NB4 (cell line): ENCODE results near the gene CIART.
A peak's percentile ranks its signal among the peaks of the same experiment; 100 is the strongest.

Experiments
- DNase-seq: peaks from one replicate; pipeline ENCODE4 v3.0.0; 2010; ENCODE audit warnings: low read depth
- H3K4me3 ChIP-seq: one replicate; pipeline ENCODE4 v1.5.1; 2011; ENCODE audit warnings: mild to moderate bottlenecking, low read depth, low read length, moderate library complexity
- CTCF ChIP-seq: IDR thresholded peaks from one replicate; pipeline ENCODE4 v1.5.1; 2012; ENCODE audit warnings: low read depth, low read length
- MYC ChIP-seq: IDR thresholded peaks from 2 replicates; pipeline ENCODE4 v1.6.1; 2011; ENCODE audit warnings: low read depth, low read length
- POLR2A ChIP-seq: IDR thresholded peaks from 2 replicates; pipeline ENCODE4 v1.6.1; 2011; ENCODE audit warnings: mild to moderate bottlenecking; ENCODE audit not compliant: insufficient read length; ENCODE audit errors: extremely low read depth
- TF ChIP-seq, protein P1 (sequence below): IDR thresholded peaks from 2 replicates; pipeline ENCODE4 v1.6.1; 2011; ENCODE audit warnings: low read depth, low read length

The CIART gene

GRCh38 chr1:150268340-150268704, 14.0 kb upstream of the CIART start:
- peak overlapping the region; percentile 98 for H3K4me3 ChIP-seq
- no peak for DNase-seq
- TF ChIP-seq, protein P1, sequence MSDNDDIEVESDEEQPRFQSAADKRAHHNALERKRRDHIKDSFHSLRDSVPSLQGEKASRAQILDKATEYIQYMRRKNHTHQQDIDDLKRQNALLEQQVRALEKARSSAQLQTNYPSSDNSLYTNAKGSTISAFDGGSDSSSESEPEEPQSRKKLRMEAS = no peak; the same call in 1 of the 2 replicates
- no peak for TF ChIP-seq POLR2A
- no peak for TF ChIP-seq CTCF
- no peak for TF ChIP-seq MYC

- peak within 1 kb of the TSS; percentile 98 for H3K4me3 ChIP-seq
- TF ChIP-seq POLR2A (peak; percentile 65), MYC (peak; percentile 56; the same call in 1 of the 2 replicates)
- TF ChIP-seq, protein P1 = no peak; the same call in 1 of the 2 replicates
- peak; percentile 97 for DNase-seq
These were observed 13.5 kb upstream of the CIART start, which contains the start of gene APH1A for GRCh38 chr1:150268705-150269403. Gene APH1A, minus strand, starts transcription at chr1:150269016. Its CDS starts 206 bp downstream, at chr1:150268810.

DNA sequence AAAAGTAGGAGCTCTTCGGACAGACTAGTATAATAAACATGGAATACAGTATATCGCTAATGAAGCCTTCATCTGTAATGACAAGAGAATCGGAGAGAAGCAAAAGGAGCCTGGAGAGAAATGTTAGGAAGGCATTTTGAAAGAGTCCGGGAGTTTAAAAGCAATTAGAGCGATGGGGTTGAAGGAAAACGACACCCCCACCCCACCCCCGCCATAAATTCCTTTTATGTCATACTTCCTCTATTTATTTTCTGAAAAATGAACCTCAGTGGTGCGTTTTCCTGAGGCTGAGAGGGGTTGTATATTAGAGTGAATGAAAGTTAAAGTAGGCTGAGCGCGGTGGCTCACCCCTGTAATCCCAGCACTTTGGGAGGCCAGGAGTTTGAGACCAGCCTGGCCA, 12.9 kb upstream of the CIART start:
- DNase-seq = no peak
- no peak for TF ChIP-seq MYC
- no peak for TF ChIP-seq POLR2A
- TF ChIP-seq, protein P1 = no peak
- TF ChIP-seq CTCF = no peak
- peak overlapping the region; percentile 98 for H3K4me3 ChIP-seq

GRCh38 chr1:150271291-150271959, 10.9 kb upstream of the CIART start:
- H3K4me3 ChIP-seq = no peak overlapping the region
- TF ChIP-seq MYC (no peak), CTCF (no peak), POLR2A (no peak)
- TF ChIP-seq, protein P1 = no peak
- DNase-seq = no peak

DNA sequence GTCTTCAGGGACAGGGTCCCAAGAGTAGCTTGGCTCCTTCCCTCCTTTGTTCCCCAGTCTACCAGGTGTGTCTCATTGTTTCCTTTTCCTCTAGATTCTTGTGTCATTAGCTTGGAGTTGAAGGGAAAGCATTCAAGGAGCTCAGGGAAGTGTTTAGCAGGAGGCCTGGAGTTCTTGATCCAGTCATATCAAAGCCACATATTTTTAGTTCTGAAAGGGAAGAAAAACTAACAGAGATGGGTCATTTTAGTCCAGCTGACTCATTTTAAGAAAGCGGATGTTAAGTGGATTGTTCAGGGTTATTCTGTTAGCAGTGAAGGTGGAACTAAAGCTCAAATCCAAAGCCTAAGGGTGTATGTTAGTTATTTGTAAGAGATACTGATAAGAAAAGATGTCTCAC, 9.0 kb upstream of the CIART start:
- TF ChIP-seq MYC (no peak), POLR2A (no peak), CTCF (no peak)
- TF ChIP-seq, protein P1 = no peak
- H3K4me3 ChIP-seq = no peak overlapping the region
- DNase-seq = no peak
